ENCODE results near the gene FHL5. TPM values are rescaled to one million over a fixed set of nuclear protein-coding genes. Genes with fewer than 3 reads are reported as not detected.
A peak's percentile ranks its signal among the peaks of the same experiment; 100 is the strongest.
"Not testable (repeated sequence)": the region's sequence is repeated elsewhere in the genome, so short reads cannot be mapped to it uniquely, and the experiment has no call there.

The FHL5 gene
- total RNA-seq, 1 experiment from 2014 or later: not detected

GRCh38 chr6:96610019-96610418, 47.1 kb downstream of the FHL5 start:
- DNase-seq (ENCODE audit: low spot score): no peak

- DNase-seq (ENCODE audit: low spot score): no peak
Observed at GRCh38 chr6:96611342-96611991, 48.5 kb downstream of the FHL5 start.

- no peak for DNase-seq (ENCODE audit: low spot score)
Observed at GRCh38 chr6:96613291-96613999, 50.5 kb downstream of the FHL5 start.

- DNase-seq (ENCODE audit: low spot score): no peak
Observed at GRCh38 chr6:96620851-96621250, 57.9 kb downstream of the FHL5 start.

GRCh38 chr6:96621983-96622382, 59.1 kb downstream of the FHL5 start:
- no peak for DNase-seq (ENCODE audit: low spot score)

- no peak for DNase-seq (ENCODE audit: low spot score)
Observed at GRCh38 chr6:96624957-96625356, 62.0 kb downstream of the FHL5 start.

GRCh38 chr6:96626759-96627364, 63.9 kb downstream of the FHL5 start:
- DNase-seq (ENCODE audit: low spot score): peak; percentile 38

GRCh38 chr6:96631248-96631647, 68.3 kb downstream of the FHL5 start:
- no peak for DNase-seq (ENCODE audit: low spot score)

GRCh38 chr6:96637979-96638378, 75.1 kb downstream of the FHL5 start:
- DNase-seq (ENCODE audit: low spot score): not testable (repeated sequence)

- no peak for DNase-seq (ENCODE audit: low spot score)
Observed at GRCh38 chr6:96645106-96645505, 82.2 kb downstream of the FHL5 start.

- DNase-seq (ENCODE audit: low spot score): no peak
Observed at GRCh38 chr6:96649926-96650325, 87.0 kb downstream of the FHL5 start.

GRCh38 chr6:96651816-96652215, 88.9 kb downstream of the FHL5 start:
- no peak for DNase-seq (ENCODE audit: low spot score)

GRCh38 chr6:96652552-96652951, 89.6 kb downstream of the FHL5 start:
- DNase-seq (ENCODE audit: low spot score): no peak

- DNase-seq (ENCODE audit: low spot score): no peak
Observed at GRCh38 chr6:96653181-96653580, 90.3 kb downstream of the FHL5 start.

- DNase-seq (ENCODE audit: low spot score): no peak
Observed at GRCh38 chr6:96656567-96656966, 93.6 kb downstream of the FHL5 start.

- DNase-seq (ENCODE audit: low spot score): no peak
Observed at GRCh38 chr6:96657344-96657743, 94.4 kb downstream of the FHL5 start.

GRCh38 chr6:96659084-96659845, 96.3 kb downstream of the FHL5 start:
- DNase-seq (ENCODE audit: low spot score): no peak

Other genes starting within 250 kb of the FHL5 start
- gene UFL1, start 41.3 kb upstream of the FHL5 start, total RNA-seq (2014; rRNA removed; shearing (Covaris generic)): 21.1 and 22.2 TPM in 2 replicates